WTC11 (cell line): Measurements from ENCODE around the gene TCP11L2. TPM values are rescaled to one million over a fixed set of nuclear protein-coding genes. Genes with fewer than 3 reads are reported as not detected.

ENCODE experiments used
- ATAC-seq: fragments of 200-7000 bp; cut with Tn5 transposase; 2 replicates; pipeline ENCODE4 v1.10.0; 2021; ENCODE audit warnings: mild to moderate bottlenecking, moderate library complexity
- CTCF ChIA-PET: fragments of 300-600 bp; sonication (Branson Sonifier 250); formaldehyde crosslinking; loops from one replicate; lab custom pipeline; 2021; ENCODE audit warnings: antibody characterized with exemption; lab: Charles Lee
- POLR2A ChIA-PET: fragments of 350-600 bp; sonication (Branson Sonifier 250); formaldehyde crosslinking; loops from one replicate; lab custom pipeline; 2021; ENCODE audit warnings: antibody characterized with exemption; lab: Charles Lee
- DNase-seq: peaks from one replicate; pipeline ENCODE4 v3.0.0; 2021; ENCODE audit warnings: low spot score
- H3K27ac Mint-ChIP-seq: 2 replicates; pipeline ENCODE4 v1.8.0; 2021; ENCODE audit warnings: mixed read lengths
- H3K27me3 Mint-ChIP-seq: 2 replicates; pipeline ENCODE4 v1.8.0; 2021; ENCODE audit warnings: low read depth, mild to moderate bottlenecking, moderate library complexity, mixed read lengths
- H3K36me3 Mint-ChIP-seq: 2 replicates; pipeline ENCODE4 v1.8.0; 2021; ENCODE audit warnings: mixed read lengths
- H3K4me1 Mint-ChIP-seq: 2 replicates; pipeline ENCODE4 v1.8.0; 2022; ENCODE audit warnings: mixed read lengths
- H3K4me3 Mint-ChIP-seq: 2 replicates; pipeline ENCODE4 v1.8.0; 2021; ENCODE audit warnings: mild to moderate bottlenecking, moderate library complexity, mixed read lengths
- H3K9me3 Mint-ChIP-seq: 2 replicates; pipeline ENCODE4 v1.8.0; 2021; ENCODE audit warnings: mixed read lengths
- EMX1 ChIP-seq: fragments of 250-450 bp; sonication (Bioruptor Pico); IDR thresholded peaks from 2 replicates; pipeline ENCODE4 v1.8.0; 2021; ENCODE audit warnings: mild to moderate bottlenecking
- FOXP1 ChIP-seq: sonication (generic); formaldehyde crosslinking; IDR thresholded peaks from 2 replicates; pipeline ENCODE4 v1.8.0; 2022; ENCODE audit warnings: missing genetic modification reagents, mild to moderate bottlenecking, moderate library complexity, borderline replicate concordance
- GRHL2 ChIP-seq: fragments of 250-450 bp; sonication (Bioruptor Pico); IDR thresholded peaks from 2 replicates; pipeline ENCODE4 v1.8.0; 2022; ENCODE audit warnings: mild to moderate bottlenecking, moderate library complexity; ENCODE audit not compliant: insufficient replicate concordance, severe bottlenecking
- IRF2 ChIP-seq: sonication (generic); formaldehyde crosslinking; IDR thresholded peaks from 2 replicates; pipeline ENCODE4 v1.8.0; 2022; ENCODE audit warnings: low read depth, missing genetic modification reagents, borderline replicate concordance
- SMAD4 ChIP-seq: sonication (generic); formaldehyde crosslinking; IDR thresholded peaks from 2 replicates; pipeline ENCODE4 v1.8.0; 2022; ENCODE audit warnings: mild to moderate bottlenecking, missing genetic modification reagents
- TCF7 ChIP-seq: sonication (generic); formaldehyde crosslinking; IDR thresholded peaks from 2 replicates; pipeline ENCODE4 v1.8.0; 2022; ENCODE audit warnings: mild to moderate bottlenecking, low read depth, missing genetic modification reagents, moderate library complexity
- TEAD1 ChIP-seq: sonication (generic); formaldehyde crosslinking; IDR thresholded peaks from 2 replicates; pipeline ENCODE4 v1.8.0; 2022; ENCODE audit warnings: mild to moderate bottlenecking, missing genetic modification reagents
- TEAD4 ChIP-seq: sonication (generic); formaldehyde crosslinking; IDR thresholded peaks from 2 replicates; pipeline ENCODE4 v1.8.0; 2022; ENCODE audit warnings: mild to moderate bottlenecking, missing genetic modification reagents
- ZNF121 ChIP-seq: sonication (generic); formaldehyde crosslinking; IDR thresholded peaks from 2 replicates; pipeline ENCODE4 v1.8.0; 2023; ENCODE audit warnings: missing genetic modification reagents
- ZNF396 ChIP-seq: fragments of 250-450 bp; sonication (Bioruptor Pico); IDR thresholded peaks from 2 replicates; pipeline ENCODE4 v1.8.0; 2021; ENCODE audit warnings: mild to moderate bottlenecking, moderate library complexity, borderline replicate concordance
- ZNF423 ChIP-seq: fragments of 250-450 bp; sonication (Bioruptor Pico); IDR thresholded peaks from 2 replicates; pipeline ENCODE4 v2.1.2; 2022; ENCODE audit warnings: mild to moderate bottlenecking, moderate library complexity
- total RNA-seq: library from RNA; stranded (reverse); gene quantifications from 3 replicates; pipeline ENCODE4 v1.2.3, GENCODE V29; 2021
- TF ChIP-seq, protein P1 (sequence below): sonication (generic); formaldehyde crosslinking; IDR thresholded peaks from 2 replicates; pipeline ENCODE4 v1.8.1; 2023; ENCODE audit warnings: mild to moderate bottlenecking, missing genetic modification reagents, moderate library complexity
- TF ChIP-seq, protein P2 (sequence below): sonication (generic); formaldehyde crosslinking; IDR thresholded peaks from 2 replicates; pipeline ENCODE4 v1.8.0; 2023; ENCODE audit warnings: missing genetic modification reagents, mild to moderate bottlenecking, borderline replicate concordance
- TF ChIP-seq, protein P3 (sequence below): fragments of 250-450 bp; sonication (Bioruptor Pico); IDR thresholded peaks from 2 replicates; pipeline ENCODE4 v1.9.0; 2021; ENCODE audit warnings: mild to moderate bottlenecking
- TF ChIP-seq, protein P4 (sequence below): sonication (generic); formaldehyde crosslinking; IDR thresholded peaks from 2 replicates; pipeline ENCODE4 v1.8.1; 2023; ENCODE audit warnings: mild to moderate bottlenecking, missing genetic modification reagents, borderline replicate concordance
- TF ChIP-seq, protein P5 (sequence below): sonication (generic); formaldehyde crosslinking; IDR thresholded peaks from 2 replicates; pipeline ENCODE4 v1.8.0; 2022; ENCODE audit warnings: mild to moderate bottlenecking, missing genetic modification reagents
- TF ChIP-seq, protein P6 (sequence below): sonication (generic); formaldehyde crosslinking; conservative IDR thresholded peaks from 2 replicates; pipeline ENCODE4 v1.8.1; 2023; ENCODE audit warnings: mild to moderate bottlenecking, low read depth, missing genetic modification reagents, moderate library complexity
- TF ChIP-seq, protein P7 (sequence below): sonication (generic); formaldehyde crosslinking; IDR thresholded peaks from 2 replicates; pipeline ENCODE4 v1.8.1; 2023; ENCODE audit warnings: mild to moderate bottlenecking, missing genetic modification reagents, moderate library complexity

TCP11L2 gene
- total RNA-seq, 1 experiment from 2014 or later = 12.3 TPM

DNA sequence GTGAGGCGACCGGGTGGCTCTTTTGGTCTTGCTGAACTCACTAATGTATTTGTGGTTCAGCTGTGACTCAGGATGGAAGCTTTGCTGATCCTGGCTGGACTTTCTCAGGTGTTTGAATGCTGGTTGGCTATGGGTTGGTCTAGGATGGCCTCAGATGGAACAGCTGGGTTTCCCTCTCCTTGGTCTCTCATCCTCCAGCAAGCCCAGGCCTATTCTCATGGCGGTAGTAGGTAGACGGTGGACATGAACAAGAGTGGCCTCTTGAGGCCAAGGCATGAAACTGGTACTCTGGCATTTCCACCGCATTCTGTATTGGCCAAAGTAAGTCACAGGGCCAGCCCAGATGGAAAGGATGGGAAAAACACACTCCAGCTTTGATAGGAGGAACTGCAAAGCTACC lies 43.2 kb downstream of the TCP11L2 start:
- Mint-ChIP-seq H3K4me1 (0 out of 2 replicates have a peak, but pooled peaks cover 3% of the 10 kb centered on the region), H3K27ac (no peak overlapping the region), H3K9me3 (no peaks in the 10 kb centered on the region), H3K4me3 (no peak overlapping the region), H3K27me3 (no peaks in the 10 kb centered on the region), H3K36me3 (no peaks in the 10 kb centered on the region)
- peak; percentile 41 for DNase-seq
- no peak for TF ChIP-seq ZNF423 (CRISPR knock-in tag)
- TF ChIP-seq, protein P1, sequence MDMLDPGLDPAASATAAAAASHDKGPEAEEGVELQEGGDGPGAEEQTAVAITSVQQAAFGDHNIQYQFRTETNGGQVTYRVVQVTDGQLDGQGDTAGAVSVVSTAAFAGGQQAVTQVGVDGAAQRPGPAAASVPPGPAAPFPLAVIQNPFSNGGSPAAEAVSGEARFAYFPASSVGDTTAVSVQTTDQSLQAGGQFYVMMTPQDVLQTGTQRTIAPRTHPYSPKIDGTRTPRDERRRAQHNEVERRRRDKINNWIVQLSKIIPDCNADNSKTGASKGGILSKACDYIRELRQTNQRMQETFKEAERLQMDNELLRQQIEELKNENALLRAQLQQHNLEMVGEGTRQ (CRISPR knock-in tag) = peak; percentile 28; the same call in 1 of the 2 replicates
- peak; percentile 100 for ATAC-seq
- ChIA-PET POLR2A (no interaction called here), CTCF (interaction anchor here (0.8 to 2.7 kb wide), 13 partner anchors 10 to 574 kb away, joined by 3 to 19 read pairs (median 5); partner anchors contain the start of gene POLR3B)

DNA sequence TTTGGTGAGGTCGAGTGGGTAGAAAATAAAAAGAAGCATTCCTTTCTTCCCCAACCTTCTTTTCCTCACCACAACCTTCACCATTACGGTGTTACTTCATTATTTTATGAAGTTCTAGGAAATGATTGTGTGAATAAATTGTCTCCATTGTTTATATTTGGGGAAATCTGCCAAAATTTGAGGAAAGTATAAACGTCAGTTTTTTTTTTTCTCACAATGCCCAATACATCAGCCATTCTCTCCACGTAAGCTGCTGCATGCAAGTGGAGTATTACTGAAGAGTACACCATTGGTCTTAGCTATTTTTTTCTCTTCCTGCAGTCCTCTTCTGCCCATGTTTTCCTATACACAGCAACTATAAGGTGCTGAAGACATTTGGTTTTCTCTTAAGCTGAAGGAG lies 45.9 kb downstream of the TCP11L2 start:
- no peaks in the 10 kb centered on the region for H3K27me3 Mint-ChIP-seq
- ChIA-PET POLR2A (interaction anchor here (1.0 kb wide), 1 partner anchor 9 kb away, joined by 3 read pairs; the partner anchor contains the start of gene POLR3B), CTCF (interaction anchor here (0.6 to 2.6 kb wide), 2 partner anchors 9 to 394 kb away, joined by 5 to 10 read pairs; partner anchors contain the start of gene POLR3B)
- H3K9me3 Mint-ChIP-seq = no peaks in the 10 kb centered on the region
- H3K4me3 Mint-ChIP-seq = no peak overlapping the region
- no peaks in the 10 kb centered on the region for H3K4me1 Mint-ChIP-seq
- no peaks in the 10 kb centered on the region for H3K36me3 Mint-ChIP-seq
- DNase-seq (no peak), ATAC-seq (no peak)
- no peak overlapping the region for H3K27ac Mint-ChIP-seq
- TF ChIP-seq TEAD4 (CRISPR knock-in tag) (no peak), EMX1 (CRISPR knock-in tag) (no peak), GRHL2 (CRISPR knock-in tag) (no peak), FOXP1 (CRISPR knock-in tag) (no peak), IRF2 (CRISPR knock-in tag) (no peak), TCF7 (CRISPR knock-in tag) (no peak), SMAD4 (CRISPR knock-in tag) (no peak), ZNF396 (CRISPR knock-in tag) (no peak), TEAD1 (CRISPR knock-in tag) (no peak), ZNF121 (CRISPR knock-in tag) (no peak)
- TF ChIP-seq, protein P2, sequence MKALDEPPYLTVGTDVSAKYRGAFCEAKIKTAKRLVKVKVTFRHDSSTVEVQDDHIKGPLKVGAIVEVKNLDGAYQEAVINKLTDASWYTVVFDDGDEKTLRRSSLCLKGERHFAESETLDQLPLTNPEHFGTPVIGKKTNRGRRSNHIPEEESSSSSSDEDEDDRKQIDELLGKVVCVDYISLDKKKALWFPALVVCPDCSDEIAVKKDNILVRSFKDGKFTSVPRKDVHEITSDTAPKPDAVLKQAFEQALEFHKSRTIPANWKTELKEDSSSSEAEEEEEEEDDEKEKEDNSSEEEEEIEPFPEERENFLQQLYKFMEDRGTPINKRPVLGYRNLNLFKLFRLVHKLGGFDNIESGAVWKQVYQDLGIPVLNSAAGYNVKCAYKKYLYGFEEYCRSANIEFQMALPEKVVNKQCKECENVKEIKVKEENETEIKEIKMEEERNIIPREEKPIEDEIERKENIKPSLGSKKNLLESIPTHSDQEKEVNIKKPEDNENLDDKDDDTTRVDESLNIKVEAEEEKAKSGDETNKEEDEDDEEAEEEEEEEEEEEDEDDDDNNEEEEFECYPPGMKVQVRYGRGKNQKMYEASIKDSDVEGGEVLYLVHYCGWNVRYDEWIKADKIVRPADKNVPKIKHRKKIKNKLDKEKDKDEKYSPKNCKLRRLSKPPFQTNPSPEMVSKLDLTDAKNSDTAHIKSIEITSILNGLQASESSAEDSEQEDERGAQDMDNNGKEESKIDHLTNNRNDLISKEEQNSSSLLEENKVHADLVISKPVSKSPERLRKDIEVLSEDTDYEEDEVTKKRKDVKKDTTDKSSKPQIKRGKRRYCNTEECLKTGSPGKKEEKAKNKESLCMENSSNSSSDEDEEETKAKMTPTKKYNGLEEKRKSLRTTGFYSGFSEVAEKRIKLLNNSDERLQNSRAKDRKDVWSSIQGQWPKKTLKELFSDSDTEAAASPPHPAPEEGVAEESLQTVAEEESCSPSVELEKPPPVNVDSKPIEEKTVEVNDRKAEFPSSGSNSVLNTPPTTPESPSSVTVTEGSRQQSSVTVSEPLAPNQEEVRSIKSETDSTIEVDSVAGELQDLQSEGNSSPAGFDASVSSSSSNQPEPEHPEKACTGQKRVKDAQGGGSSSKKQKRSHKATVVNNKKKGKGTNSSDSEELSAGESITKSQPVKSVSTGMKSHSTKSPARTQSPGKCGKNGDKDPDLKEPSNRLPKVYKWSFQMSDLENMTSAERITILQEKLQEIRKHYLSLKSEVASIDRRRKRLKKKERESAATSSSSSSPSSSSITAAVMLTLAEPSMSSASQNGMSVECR (CRISPR knock-in tag) = no peak
- TF ChIP-seq, protein P3, sequence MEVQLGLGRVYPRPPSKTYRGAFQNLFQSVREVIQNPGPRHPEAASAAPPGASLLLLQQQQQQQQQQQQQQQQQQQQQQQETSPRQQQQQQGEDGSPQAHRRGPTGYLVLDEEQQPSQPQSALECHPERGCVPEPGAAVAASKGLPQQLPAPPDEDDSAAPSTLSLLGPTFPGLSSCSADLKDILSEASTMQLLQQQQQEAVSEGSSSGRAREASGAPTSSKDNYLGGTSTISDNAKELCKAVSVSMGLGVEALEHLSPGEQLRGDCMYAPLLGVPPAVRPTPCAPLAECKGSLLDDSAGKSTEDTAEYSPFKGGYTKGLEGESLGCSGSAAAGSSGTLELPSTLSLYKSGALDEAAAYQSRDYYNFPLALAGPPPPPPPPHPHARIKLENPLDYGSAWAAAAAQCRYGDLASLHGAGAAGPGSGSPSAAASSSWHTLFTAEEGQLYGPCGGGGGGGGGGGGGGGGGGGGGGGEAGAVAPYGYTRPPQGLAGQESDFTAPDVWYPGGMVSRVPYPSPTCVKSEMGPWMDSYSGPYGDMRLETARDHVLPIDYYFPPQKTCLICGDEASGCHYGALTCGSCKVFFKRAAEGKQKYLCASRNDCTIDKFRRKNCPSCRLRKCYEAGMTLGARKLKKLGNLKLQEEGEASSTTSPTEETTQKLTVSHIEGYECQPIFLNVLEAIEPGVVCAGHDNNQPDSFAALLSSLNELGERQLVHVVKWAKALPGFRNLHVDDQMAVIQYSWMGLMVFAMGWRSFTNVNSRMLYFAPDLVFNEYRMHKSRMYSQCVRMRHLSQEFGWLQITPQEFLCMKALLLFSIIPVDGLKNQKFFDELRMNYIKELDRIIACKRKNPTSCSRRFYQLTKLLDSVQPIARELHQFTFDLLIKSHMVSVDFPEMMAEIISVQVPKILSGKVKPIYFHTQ = no peak
- TF ChIP-seq, protein P4, sequence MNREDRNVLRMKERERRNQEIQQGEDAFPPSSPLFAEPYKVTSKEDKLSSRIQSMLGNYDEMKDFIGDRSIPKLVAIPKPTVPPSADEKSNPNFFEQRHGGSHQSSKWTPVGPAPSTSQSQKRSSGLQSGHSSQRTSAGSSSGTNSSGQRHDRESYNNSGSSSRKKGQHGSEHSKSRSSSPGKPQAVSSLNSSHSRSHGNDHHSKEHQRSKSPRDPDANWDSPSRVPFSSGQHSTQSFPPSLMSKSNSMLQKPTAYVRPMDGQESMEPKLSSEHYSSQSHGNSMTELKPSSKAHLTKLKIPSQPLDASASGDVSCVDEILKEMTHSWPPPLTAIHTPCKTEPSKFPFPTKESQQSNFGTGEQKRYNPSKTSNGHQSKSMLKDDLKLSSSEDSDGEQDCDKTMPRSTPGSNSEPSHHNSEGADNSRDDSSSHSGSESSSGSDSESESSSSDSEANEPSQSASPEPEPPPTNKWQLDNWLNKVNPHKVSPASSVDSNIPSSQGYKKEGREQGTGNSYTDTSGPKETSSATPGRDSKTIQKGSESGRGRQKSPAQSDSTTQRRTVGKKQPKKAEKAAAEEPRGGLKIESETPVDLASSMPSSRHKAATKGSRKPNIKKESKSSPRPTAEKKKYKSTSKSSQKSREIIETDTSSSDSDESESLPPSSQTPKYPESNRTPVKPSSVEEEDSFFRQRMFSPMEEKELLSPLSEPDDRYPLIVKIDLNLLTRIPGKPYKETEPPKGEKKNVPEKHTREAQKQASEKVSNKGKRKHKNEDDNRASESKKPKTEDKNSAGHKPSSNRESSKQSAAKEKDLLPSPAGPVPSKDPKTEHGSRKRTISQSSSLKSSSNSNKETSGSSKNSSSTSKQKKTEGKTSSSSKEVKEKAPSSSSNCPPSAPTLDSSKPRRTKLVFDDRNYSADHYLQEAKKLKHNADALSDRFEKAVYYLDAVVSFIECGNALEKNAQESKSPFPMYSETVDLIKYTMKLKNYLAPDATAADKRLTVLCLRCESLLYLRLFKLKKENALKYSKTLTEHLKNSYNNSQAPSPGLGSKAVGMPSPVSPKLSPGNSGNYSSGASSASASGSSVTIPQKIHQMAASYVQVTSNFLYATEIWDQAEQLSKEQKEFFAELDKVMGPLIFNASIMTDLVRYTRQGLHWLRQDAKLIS (CRISPR knock-in tag) = no peak
- TF ChIP-seq, protein P5, sequence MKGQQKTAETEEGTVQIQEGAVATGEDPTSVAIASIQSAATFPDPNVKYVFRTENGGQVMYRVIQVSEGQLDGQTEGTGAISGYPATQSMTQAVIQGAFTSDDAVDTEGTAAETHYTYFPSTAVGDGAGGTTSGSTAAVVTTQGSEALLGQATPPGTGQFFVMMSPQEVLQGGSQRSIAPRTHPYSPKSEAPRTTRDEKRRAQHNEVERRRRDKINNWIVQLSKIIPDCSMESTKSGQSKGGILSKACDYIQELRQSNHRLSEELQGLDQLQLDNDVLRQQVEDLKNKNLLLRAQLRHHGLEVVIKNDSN (CRISPR knock-in tag) = no peak
- TF ChIP-seq, protein P6, sequence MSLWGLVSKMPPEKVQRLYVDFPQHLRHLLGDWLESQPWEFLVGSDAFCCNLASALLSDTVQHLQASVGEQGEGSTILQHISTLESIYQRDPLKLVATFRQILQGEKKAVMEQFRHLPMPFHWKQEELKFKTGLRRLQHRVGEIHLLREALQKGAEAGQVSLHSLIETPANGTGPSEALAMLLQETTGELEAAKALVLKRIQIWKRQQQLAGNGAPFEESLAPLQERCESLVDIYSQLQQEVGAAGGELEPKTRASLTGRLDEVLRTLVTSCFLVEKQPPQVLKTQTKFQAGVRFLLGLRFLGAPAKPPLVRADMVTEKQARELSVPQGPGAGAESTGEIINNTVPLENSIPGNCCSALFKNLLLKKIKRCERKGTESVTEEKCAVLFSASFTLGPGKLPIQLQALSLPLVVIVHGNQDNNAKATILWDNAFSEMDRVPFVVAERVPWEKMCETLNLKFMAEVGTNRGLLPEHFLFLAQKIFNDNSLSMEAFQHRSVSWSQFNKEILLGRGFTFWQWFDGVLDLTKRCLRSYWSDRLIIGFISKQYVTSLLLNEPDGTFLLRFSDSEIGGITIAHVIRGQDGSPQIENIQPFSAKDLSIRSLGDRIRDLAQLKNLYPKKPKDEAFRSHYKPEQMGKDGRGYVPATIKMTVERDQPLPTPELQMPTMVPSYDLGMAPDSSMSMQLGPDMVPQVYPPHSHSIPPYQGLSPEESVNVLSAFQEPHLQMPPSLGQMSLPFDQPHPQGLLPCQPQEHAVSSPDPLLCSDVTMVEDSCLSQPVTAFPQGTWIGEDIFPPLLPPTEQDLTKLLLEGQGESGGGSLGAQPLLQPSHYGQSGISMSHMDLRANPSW = no peak
- TF ChIP-seq, protein P7, sequence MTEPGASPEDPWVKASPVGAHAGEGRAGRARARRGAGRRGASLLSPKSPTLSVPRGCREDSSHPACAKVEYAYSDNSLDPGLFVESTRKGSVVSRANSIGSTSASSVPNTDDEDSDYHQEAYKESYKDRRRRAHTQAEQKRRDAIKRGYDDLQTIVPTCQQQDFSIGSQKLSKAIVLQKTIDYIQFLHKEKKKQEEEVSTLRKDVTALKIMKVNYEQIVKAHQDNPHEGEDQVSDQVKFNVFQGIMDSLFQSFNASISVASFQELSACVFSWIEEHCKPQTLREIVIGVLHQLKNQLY (CRISPR knock-in tag) = no peak
